HT-29 (cell line): ENCODE data around the gene ADAP1. TPM values are rescaled to one million over a fixed set of nuclear protein-coding genes. Genes with fewer than 3 reads are reported as not detected.
"Not testable (repeated sequence)": the region's sequence is repeated elsewhere in the genome, so short reads cannot be mapped to it uniquely, and the experiment has no call there.

Experiments used
- DNase-seq: peaks from one replicate; pipeline ENCODE4 v3.0.0-alpha.2; 2015; ENCODE audit warnings: low spot score
- total RNA-seq: library from RNA; depleted of rRNA; stranded (reverse); fragments of >200 nt; shearing (Covaris generic); gene quantifications from 2 replicates; pipeline ENCODE4 v1.2.3, GENCODE V29; 2014

Gene ADAP1
- total RNA-seq, 1 experiment from 2014 or later = 538 TPM

DNA sequence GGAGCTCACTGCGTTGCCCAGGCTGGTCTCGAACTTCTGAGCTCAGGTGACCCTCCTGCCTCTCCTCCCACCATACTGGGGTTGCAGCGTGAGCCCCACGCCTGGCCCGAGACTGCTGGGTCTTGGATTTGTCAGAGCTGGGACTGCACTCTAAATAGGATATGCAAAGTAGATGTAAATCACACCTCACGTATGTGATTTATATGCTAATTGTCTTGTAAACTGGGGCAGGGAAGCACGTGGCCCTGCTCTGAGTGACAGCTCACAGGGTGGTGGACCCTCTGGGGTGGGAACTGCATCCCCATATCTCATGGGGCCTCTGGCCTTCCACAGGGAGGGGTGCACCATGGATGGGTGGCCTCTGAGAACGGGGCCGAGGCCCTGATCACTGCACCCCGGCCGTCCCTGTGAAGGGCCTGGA, 44.0 kb downstream of the ADAP1 start:
- DNase-seq = no peak

DNA sequence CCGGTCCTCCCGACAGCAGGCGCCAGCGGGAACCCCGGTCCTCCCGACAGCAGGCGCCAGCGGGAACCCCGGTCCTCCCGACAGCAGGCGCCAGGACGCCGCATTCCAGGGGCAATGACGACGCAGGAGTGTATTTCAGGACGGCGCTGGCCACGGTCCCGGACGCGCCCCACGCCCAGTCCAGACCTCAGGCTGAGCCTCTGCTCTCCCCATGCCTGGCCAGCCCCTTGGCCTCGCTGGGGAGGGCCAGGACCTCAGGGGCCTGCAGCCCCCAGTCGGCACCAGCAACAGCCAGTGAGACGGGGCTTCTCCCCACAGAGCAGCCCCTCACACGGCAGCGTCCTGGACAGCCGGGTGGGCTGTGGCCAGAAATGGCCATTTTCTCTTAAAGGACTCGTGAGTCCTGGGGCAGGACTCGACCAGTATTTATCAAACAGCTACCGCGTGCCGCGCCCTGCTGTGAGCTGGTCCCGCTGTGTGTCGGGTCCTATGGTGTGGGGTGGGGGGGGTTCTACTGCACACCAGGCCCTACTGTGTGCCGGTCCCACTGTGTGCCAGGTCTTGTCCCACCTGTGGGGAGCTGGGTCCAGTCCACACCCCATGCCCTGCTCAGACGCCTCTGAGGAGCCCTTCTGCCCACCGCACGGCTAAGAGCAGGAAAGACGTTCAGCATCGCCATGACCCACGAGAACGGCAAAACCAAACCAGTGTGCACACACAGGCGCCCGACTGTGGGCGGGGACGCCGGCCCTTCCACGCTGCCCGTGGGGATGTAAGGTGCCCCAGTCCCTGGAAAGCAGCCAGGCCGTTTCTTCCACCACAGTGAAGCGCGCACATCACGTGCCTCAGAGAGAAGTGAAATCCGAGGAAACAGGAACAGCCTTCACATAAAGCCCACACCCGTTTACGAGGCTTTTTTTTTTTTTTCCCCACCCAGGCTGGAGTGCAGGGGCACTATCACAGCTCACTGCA, 44.8 kb downstream of the ADAP1 start:
- DNase-seq = no peak

DNA sequence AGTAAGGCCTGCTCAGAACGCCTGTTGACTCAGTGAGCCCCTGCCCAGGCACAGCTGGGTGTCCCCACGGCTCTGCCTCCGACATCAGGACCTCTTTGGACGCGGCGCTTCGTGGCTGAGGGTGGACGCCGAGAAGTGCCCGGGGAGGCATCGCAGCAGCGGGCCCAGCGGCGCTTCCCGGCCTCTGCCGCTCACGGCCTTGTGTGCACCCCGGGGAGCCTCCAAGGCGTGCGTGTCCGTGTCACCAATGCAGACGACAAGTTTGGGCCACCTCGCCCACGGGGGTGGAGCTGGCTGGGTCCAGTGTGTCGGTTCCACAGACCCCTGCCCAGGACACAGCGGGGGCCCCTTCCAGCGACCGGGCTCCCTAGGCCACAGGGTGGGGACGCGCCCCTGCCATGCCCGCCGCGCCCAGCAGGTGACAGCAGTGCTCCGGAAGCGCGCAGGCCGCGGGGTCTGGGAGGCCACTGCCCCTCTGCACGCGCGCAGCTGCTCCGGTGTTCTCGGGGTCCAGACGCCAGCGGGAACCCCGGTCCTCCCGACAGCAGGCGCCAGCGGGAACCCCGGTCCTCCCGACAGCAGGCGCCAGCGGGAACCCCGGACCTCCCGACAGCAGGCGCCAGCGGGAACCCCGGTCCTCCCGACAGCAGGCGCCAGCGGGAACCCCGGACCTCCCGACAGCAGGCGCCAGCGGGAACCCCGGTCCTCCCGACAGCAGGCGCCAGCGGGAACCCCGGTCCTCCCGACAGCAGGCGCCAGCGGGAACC, 45.7 kb downstream of the ADAP1 start:
- not testable (repeated sequence) for DNase-seq

DNA sequence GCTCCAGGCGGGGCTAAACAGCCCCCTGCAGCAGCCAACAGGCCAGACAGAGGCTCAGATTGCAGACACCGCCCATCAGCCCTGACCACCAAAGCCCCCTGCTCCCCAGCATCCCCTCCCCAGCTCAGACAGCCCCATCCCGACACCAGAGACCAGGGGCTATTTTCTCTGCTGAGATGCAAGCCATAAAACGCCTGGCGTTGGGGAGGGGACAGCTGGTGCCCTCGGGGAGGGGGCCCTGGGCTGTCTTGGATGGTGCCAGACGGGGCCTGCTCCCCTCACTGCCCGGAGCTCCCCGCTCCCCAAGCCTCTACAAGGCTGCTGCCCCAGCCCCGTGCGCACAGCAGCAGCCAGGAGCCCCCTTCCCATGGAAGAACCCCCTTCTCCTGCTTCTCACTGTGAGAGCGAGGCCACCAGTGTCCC, 46.3 kb downstream of the ADAP1 start:
- DNase-seq = no peak

DNA sequence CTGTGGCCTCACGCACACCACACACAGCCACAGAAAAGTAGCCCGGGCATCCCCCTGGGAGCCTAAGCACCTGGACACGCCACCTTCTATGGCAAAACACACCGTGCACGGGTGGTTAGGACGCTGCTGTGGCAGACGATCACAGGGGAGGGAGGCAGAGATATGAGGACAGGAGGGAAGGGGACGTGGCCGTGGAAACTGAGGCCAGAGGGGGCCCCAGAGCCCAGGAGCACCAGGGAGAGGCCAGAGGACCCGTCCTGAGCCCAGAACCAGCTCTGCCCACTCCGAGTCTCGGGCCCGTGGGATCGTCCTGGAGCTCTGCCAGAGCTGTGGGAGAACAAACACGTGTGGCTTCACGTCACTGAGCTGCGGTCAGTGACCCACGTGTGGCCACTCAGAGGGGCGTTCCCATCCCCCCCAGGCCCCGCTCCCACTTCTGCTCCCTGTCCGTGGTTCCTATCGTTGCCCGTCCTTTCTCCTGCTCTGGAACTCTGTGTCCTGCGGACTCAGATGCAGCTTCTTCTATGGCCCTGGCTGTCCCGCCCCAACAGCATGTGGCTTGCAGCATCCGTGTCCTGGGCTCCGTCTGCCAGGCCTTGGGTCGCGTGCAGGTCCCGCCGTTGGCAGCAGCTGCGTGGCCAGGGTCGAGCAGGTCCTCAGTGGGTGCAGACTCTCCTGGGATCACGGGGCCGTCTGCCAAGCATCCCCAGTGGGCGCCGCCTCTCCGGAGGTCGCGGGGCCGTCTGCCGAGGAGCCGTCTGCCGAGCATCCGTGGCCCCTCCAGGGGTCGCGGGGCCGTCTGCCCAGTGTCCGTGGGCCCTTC, 47.1 kb downstream of the ADAP1 start:
- DNase-seq = no peak

GRCh38 chr7:906776-907157, 47.7 kb downstream of the ADAP1 start:
- DNase-seq = no peak

GRCh38 chr7:904847-905246, 49.6 kb downstream of the ADAP1 start:
- DNase-seq = no peak

DNA sequence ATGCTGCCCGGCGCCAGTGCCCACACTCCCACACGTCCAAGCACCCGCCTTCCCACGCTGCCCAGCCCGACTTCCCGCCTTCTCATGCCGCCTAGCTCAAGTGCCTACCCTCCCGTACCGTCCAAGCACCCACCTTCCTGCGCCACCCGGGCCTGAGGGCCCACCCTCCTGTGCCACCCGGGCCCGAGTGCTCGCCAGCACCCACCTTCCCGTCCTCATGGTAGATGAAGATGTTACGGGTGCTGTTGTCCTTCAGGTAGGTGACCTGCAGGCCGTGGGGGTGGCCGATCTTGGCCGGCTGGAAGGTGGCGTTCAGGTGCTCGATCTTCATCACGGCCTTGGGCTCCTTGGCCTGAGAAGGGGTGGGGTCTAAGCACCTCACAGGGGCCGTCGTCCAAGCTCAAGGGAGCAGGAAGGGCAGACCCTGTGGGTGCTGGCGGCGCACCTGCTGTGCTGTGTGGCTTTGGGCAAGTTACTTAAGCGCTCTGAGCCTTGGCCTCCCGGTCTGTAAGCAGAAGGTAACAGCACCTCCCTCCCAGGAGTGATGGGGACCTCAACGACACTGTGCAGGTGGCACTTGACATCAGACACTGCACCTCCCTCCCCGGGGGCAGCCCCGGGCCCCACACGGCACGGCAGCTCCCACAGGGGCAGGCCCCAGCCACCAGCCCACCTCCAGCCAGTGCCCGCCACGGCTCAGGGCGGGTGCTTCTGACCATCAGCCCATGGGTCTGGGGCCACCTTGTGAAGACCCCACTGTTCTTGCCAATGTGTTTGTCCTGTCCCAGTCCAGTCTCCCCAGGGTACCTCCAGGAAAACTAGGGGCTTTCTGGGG, 50.3 kb downstream of the ADAP1 start:
- no peak for DNase-seq

DNA sequence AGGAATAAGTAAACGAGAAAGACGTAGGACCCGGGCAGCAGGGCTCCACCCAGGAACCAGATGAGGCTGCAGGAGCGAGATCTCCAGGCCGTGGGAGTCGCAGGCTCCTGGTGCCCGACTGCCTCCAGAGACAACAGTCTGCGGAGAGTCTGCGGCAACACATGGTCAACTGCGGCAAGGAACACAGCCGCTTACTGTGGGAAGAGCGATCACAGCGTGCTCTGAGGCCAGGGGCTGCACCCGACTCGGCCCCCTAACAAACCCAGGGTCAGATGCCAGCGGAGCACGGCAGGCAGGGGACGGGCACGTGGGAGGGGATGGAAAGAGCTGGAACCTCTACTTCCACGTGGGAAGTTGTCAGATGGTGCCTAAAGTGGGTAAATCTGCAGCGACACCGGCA, 51.5 kb downstream of the ADAP1 start:
- DNase-seq = no peak

DNA sequence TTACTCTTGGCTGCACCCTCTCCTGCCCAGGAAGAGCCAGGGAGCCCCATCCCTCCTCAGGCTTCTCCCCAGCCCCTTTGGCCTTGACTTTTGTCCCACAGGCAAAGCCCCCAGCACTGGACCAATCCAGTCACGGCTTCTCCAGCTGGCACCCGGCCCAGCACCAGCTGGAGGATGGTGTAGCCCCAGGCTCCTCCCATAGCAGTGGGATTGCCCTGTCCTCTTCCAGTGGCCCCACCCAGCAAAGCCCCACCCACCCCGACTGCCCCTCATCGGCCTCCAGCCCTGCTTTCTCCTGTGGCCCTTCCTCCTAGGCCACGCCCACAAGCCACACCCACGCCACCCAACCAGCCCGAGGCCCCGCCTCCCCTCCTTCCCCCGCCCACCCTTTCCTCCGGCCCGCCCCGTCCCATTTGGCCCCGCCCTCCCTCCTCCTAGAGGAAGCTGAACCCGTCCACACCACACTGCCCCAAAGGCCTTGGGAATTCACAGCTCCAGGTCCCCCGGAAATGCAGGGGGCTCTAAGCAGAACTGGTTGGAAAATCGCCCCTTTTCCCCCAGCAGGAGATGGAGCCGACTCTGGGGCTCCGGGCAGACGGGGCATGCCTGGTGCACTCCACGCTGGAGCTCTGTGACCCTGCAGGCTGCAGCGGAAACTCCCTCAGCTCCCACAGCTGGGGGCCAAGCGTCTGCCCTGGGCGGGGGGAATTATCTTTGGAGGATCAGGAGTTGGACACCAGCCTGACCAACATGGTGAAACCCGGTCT, 52.9 kb downstream of the ADAP1 start:
- DNase-seq = peak; percentile 97

DNA sequence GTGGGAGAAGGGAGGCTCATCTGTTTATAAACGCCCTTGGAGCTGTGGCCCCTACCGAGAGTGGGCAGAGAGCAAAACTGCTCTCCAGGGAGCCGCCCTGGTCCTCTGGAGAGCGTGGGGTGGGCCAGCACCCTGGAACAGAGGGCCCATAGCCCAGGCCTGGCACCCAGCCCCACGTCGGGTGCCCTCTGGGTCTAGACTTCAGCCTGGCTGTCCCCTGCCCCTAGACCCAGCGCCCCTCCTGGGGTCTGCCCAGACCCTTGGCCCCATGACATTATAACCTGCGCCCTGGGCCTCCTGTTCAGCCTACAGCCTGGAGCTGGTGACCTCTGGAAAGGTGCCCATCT, 53.5 kb downstream of the ADAP1 start:
- DNase-seq = no peak

GRCh38 chr7:900331-901040, 54.0 kb downstream of the ADAP1 start:
- DNase-seq = no peak

- DNase-seq = no peak
These were observed 54.7 kb downstream of the ADAP1 start for GRCh38 chr7:899806-900205.

DNA sequence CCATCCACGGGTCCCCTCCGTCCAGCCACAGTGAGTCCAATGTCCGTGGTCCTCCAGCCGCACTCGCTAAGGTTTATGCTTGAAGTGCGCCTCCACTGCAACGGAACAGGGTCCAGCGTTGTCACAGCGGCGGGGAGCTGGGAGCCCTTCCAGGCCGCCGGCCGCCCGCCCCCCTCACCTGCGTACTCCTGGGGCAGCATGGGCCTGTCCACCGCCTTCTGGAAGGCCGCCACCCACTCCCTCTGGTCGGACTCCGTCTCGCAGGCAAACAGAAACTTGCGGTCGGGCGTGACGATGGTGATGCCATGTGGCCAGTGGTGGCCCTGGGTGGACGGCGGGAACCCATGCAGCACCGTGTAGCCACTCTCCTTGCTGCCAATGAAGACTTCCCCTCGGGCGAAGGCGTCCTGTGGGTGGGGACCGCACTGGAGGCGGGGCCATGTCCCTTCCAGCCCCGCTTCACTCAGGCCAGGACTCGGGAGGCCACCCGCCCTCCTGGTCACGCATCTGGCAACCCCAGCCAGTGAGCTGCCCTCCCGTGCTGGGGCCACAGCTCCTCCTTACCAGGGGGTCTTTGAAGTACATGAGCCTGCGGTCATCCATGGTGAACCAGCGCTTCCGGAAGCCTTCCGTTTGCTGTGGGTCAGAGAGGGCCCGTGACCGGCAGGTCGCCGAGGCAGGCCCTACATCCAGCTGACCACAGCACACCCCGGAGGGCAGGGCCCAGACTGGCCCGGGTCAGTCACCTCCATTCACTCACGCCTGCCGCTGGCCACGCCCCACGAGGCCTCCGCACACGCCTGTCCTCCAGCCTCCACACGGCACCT, 55.4 kb downstream of the ADAP1 start:
- DNase-seq = no peak

DNA sequence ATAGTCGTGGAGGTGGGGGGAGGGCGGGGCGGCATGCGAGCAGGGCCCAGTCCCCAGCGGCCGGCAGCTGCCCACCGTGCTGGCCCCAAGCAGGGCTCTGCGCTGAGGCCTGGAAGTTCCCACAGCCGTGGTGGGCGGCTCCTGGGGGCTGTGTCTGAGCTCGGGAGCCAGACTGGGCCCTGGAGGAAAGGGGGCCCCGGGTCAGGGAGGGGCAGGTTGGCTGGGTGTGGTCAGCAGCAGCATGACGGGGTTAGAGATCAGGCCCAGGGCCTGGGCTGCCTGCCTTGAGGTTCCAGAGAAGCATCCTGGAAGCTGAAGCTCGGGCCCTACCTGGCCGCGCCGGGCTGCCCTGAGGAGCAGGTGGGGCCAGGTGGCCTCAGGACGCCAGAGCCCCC, 56.0 kb downstream of the ADAP1 start:
- no peak for DNase-seq

DNA sequence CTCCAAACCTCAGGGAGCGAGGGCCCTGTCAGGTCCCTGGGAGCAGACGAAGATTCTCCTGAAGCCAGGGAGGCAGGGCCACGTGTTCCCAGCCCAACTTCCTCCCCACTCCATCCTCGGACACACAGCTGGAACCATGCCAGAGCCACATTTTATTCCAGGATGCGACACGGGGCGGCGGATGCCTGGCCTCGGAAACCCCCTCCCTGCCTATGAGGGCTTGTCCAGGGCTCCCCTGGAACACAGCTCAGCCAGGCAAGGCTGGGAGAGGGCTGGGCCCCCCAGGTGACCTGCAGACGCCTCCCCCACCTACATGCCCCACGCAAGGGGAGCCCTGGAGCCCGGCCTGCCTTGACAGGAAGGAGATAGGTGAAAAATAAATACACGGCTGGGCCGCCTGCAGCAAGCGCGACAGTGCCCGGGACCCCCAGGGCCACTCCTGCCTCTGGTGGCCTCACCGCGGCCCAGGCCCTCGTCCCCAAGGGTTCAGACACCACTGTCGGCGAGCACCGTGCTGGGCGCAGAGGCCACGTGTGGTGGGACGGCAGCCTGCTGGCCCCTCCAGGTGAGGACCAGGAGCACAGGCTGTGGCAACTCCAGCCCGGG, 56.6 kb downstream of the ADAP1 start:
- peak; percentile 91 for DNase-seq

- no peak for DNase-seq
These were observed 57.4 kb downstream of the ADAP1 start for GRCh38 chr7:897086-897485.
